Right lobe of liver (tissue), 6 donors: Measurements from ENCODE around the gene TPGS1. TPM values are rescaled to one million over a fixed set of nuclear protein-coding genes. Genes with fewer than 3 reads are reported as not detected.

Experiments used
- ATAC-seq, 4 donors: fragments of 200-7000 bp; cut with Tn5 transposase; one replicate each; pipeline ENCODE4 v1.9.1; 2020; ENCODE audit warnings: mild to moderate bottlenecking in 4 of 4, moderate library complexity in 4 of 4
- DNase-seq, 3 donors: peaks; one replicate each; pipeline ENCODE4 v3.0.0-alpha.2; 2020
- H3K27ac ChIP-seq, 3 donors: fragments of 200-600 bp; one replicate each; pipeline ENCODE4 v1.8.0; 2022
- H3K27me3 ChIP-seq, 2 donors: fragments of 200-600 bp; one replicate each; pipeline ENCODE4 v1.8.0; 2022
- H3K36me3 ChIP-seq, 4 donors: fragments of 200-600 bp; sonication (generic) in 1 of 4; one replicate each; pipeline versions ENCODE4 v1.5.1 to v1.8.0; 2017 to 2022; ENCODE audit warnings: control low read depth in 1 of 4
- H3K4me1 ChIP-seq, 4 donors: fragments of 200-600 bp; sonication (generic) in 1 of 4; one replicate each; pipeline versions ENCODE4 v1.5.1 to v1.8.0; 2017 to 2022; ENCODE audit warnings: control low read depth in 1 of 4
- H3K4me3 ChIP-seq, 3 donors: fragments of 200-600 bp; one replicate each; pipeline ENCODE4 v1.8.0; 2022
- H3K9me3 ChIP-seq, 4 donors: fragments of 200-600 bp; sonication (generic) in 1 of 4; one replicate each; pipeline versions ENCODE4 v1.5.1 to v1.8.0; 2017 to 2022; ENCODE audit warnings: control low read depth in 1 of 4
- POLR2A ChIP-seq: fragments of 450-650 bp; IDR thresholded peaks from one replicate; pipeline ENCODE4 v1.6.1; 2017; ENCODE audit warnings: antibody characterized with exemption, mild to moderate bottlenecking
- WGBS: methylation state at CpG from one replicate; pipeline ENCODE4 v1.1.6; 2018; ENCODE audit warnings: low coverage, low lambda C conversion rate; ENCODE audit not compliant: insufficient coverage; ENCODE audit errors: missing lambda C conversion rate; 5-methylcytosine and 5-hydroxymethylcytosine counted together
- intact Hi-C, 2 donors: fragments of 100-400 bp; cut with DNase I; formaldehyde crosslinking; loops; one replicate each; pipeline versions ENCODE4 v1.11.2 to v1.14.1; 2022
- total RNA-seq, 6 experiments: library from RNA; depleted of rRNA in 2 of 6; stranded (reverse); fragments of >200 nt in 2 of 6; fragmentation: NEBNext Ultra II Directional in 3 of 6; extraction: Animal tissue kit (Norgen Biotek cat#: 25700) in 3 of 6; gene quantifications; one replicate each; pipeline versions ENCODE4 v1.1.0 to v1.2.4, GENCODE V29; 2016 to 2023
- TF ChIP-seq, protein P1 (sequence below), 4 donors: fragments of 200-600 bp in 3 of 4; fragments of 450-650 bp in 1 of 4; IDR thresholded peaks; one replicate each; pipeline versions ENCODE4 v1.5.1 to v1.8.0; 2016 to 2022; ENCODE audit warnings: antibody characterized with exemption in 4 of 4, mild to moderate bottlenecking in 2 of 4
- donor health status: DM: no; HTN: yes; CAD: no.
- donor health status: DM: no; HTN: no; CAD: no.
- donor health status: DM: no; HTN: no; CAD: no.
- donor health status: DM: no; HTN: yes; CAD: no.
- donor health status: DM: no; HTN: yes; CAD: no.

Gene TPGS1
- total RNA-seq, 6 experiments from 2014 or later = 8.2 to 42.2 (median 10.3) TPM

DNA sequence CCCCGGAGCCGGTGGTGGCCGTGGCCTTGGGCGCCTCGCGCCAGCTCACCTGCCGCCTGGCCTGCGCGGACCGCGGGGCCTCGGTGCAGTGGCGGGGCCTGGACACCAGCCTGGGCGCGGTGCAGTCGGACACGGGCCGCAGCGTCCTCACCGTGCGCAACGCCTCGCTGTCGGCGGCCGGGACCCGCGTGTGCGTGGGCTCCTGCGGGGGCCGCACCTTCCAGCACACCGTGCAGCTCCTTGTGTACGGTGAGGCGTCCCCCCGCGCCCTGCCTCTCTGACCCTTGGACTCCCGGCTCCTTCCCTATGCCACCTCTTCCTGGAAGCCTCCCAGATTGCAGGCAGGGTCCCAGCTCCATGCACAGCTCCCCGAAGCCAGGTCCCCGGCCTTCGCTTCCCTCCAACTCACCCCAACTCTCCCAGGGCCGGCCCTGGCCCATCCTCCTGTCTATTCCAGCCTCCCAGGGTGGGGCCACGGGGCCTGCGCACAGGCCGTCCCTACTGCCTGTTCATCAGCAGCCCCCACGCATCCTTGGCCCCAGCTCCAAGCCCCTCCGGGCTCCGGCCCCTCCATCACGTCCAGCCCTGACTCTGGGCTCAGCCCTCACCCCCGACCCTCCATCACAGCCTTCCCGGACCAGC is 9.3 kb upstream of the TPGS1 start:
- no peak for DNase-seq
- H3K4me3 ChIP-seq = no peak overlapping the region
- peak in 2 of 4 donors; percentile 5 to 25 for ATAC-seq

DNA sequence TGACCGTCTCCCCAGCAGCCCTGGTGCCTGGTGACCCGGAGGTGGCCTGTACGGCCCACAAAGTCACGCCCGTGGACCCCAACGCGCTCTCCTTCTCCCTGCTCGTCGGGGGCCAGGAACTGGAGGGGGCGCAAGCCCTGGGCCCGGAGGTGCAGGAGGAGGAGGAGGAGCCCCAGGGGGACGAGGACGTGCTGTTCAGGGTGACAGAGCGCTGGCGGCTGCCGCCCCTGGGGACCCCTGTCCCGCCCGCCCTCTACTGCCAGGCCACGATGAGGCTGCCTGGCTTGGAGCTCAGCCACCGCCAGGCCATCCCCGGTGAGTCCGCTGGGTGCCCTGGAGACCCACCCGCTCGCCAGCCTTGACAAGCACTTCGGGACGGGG is 8.8 kb upstream of the TPGS1 start:
- Histone ChIP-seq H3K36me3 (no peaks in the 10 kb centered on the region), H3K27ac (no peak overlapping the region), H3K9me3 (no peaks in the 10 kb centered on the region), H3K4me3 (no peak overlapping the region), H3K4me1 (no peaks in the 10 kb centered on the region), H3K27me3 (no peaks in the 10 kb centered on the region)
- TF ChIP-seq POLR2A = no peak
- TF ChIP-seq, protein P1, sequence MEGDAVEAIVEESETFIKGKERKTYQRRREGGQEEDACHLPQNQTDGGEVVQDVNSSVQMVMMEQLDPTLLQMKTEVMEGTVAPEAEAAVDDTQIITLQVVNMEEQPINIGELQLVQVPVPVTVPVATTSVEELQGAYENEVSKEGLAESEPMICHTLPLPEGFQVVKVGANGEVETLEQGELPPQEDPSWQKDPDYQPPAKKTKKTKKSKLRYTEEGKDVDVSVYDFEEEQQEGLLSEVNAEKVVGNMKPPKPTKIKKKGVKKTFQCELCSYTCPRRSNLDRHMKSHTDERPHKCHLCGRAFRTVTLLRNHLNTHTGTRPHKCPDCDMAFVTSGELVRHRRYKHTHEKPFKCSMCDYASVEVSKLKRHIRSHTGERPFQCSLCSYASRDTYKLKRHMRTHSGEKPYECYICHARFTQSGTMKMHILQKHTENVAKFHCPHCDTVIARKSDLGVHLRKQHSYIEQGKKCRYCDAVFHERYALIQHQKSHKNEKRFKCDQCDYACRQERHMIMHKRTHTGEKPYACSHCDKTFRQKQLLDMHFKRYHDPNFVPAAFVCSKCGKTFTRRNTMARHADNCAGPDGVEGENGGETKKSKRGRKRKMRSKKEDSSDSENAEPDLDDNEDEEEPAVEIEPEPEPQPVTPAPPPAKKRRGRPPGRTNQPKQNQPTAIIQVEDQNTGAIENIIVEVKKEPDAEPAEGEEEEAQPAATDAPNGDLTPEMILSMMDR (IDR thresholded peaks at IDR 0.05) = no peak
- intact Hi-C loops = no loop called here
- DNase-seq (no peak), ATAC-seq (no peak)
- 20% methylated on average over 1 of the region's 26 CpGs for WGBS

More for the DNA sequence above, 9.3 kb upstream of the TPGS1 start:
- 15% methylated on average over 4 of the region's 50 CpGs for WGBS
- Histone ChIP-seq H3K27ac (no peak overlapping the region), H3K9me3 (no peaks in the 10 kb centered on the region), H3K27me3 (no peaks in the 10 kb centered on the region), H3K36me3 (no peaks in the 10 kb centered on the region), H3K4me1 (no peaks in the 10 kb centered on the region)
- intact Hi-C loops = no loop called here
- TF ChIP-seq, protein P1 (IDR thresholded peaks at IDR 0.05) = no peak
- no peak for TF ChIP-seq POLR2A

DNA sequence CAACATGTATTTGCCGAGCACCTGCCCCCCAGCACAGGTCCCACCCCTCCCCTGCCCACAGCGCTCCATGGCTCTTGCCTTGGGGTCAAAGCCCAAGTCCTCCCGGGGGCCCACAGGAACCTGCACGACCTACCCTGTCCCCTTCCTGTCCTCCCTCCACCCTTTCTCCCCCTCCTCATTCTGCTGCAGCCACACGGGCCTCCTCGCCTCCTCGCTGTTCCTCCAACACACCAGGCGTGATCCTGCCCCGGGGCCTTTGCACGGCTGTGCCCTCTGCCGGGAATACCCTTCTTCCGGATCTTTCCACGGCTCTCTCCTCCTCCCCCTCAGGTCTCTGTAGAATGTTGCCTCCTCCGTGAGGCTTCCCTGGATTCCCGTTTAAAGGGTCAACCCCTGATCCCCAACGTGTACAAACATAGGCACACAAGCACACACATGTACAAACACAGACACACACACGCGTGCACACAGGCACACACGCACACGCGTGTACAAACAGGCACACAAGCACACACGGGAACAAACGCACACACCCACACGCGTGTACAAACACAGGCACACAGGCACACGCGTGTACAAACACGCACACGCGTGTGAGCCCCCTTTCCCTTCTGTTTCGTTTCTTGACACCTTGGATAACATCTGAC is 8.2 kb upstream of the TPGS1 start:
- H3K4me3 ChIP-seq = no peak overlapping the region
- no peaks in the 10 kb centered on the region for H3K9me3 ChIP-seq
- intact Hi-C loops = no loop called here
- DNase-seq (no peak), ATAC-seq (no peak)
- no peaks in the 10 kb centered on the region for H3K27me3 ChIP-seq
- 64% methylated on average over 20 of the region's 31 CpGs for WGBS
- TF ChIP-seq, protein P1 (IDR thresholded peaks at IDR 0.05) = no peak
- no peak for TF ChIP-seq POLR2A
- H3K27ac ChIP-seq = no peak overlapping the region
- no peaks in the 10 kb centered on the region for H3K4me1 ChIP-seq
- no peaks in the 10 kb centered on the region for H3K36me3 ChIP-seq

DNA sequence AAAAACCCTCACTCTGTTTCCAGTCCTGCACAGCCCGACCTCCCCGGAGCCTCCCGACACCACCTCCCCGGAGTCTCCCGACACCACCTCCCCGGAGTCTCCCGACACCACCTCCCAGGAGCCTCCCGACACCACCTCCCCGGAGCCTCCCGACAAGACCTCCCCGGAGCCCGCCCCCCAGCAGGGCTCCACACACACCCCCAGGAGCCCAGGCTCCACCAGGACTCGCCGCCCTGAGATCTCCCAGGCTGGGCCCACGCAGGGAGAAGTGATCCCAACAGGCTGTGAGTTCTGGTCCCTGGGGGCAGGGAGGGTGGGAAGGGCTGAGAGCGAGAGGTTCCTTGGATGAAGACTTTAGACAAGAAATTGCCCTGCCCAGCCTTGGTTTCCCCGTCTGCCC is 5.7 kb upstream of the TPGS1 start:
- Histone ChIP-seq H3K4me1 (peaks cover 0 to 5% (median 0%) of the 10 kb centered on the region in 4 donors), H3K9me3 (no peaks in the 10 kb centered on the region), H3K27ac (no peak overlapping the region), H3K36me3 (no peaks in the 10 kb centered on the region), H3K4me3 (no peak overlapping the region), H3K27me3 (no peaks in the 10 kb centered on the region)
- ATAC-seq = no peak
- WGBS = 100% methylated on average over 1 of the region's 17 CpGs
- intact Hi-C loops = no loop called here
- TF ChIP-seq, protein P1 (IDR thresholded peaks at IDR 0.05) = no peak
- TF ChIP-seq POLR2A = no peak
- DNase-seq = no peak
